IMR-90 (cell line): Measurements from ENCODE around the gene TMEM144. TPM values are rescaled to one million over a fixed set of nuclear protein-coding genes. Genes with fewer than 3 reads are reported as not detected.

ENCODE experiments used
- ATAC-seq: fragments of 200-7000 bp; cut with Tn5 transposase; 2 replicates; pipeline ENCODE4 v1.9.1; 2020; ENCODE audit warnings: low read depth, mild to moderate bottlenecking, moderate library complexity
- BruUV-seq: library from RNA; stranded (reverse); fragments of 400-500 nt; replicated peaks from 2 replicates; lab custom pipeline; 2021; lab: Mats Ljungman, UMichigan
- CTCF ChIA-PET: fragments of 300-600 bp; formaldehyde crosslinking; extraction: SDS; loops from one replicate; lab custom pipeline; 2021; ENCODE audit warnings: antibody characterized with exemption; lab: Yijun Ruan, JAX
- POLR2A ChIA-PET: fragments of 300-600 bp; sonication (Branson Sonifier 250); formaldehyde crosslinking; loops from one replicate; lab custom pipeline; 2022; ENCODE audit warnings: antibody characterized with exemption; ENCODE audit not compliant: unreplicated experiment; lab: Charles Lee
- DNase-seq: peaks from one replicate; pipeline ENCODE4 v3.0.0; 2013
- H2AFZ ChIP-seq: replicated peaks from 2 replicates; pipeline ENCODE3; 2013; ENCODE audit warnings: low read length, mild to moderate bottlenecking; ENCODE audit not compliant: poor library complexity
- H2AK5ac ChIP-seq: 2 replicates; pipeline ENCODE4 v1.6.1; 2013; ENCODE audit warnings: low read depth, low read length, inconsistent platforms
- H2AK9ac ChIP-seq: replicated peaks from 2 replicates; pipeline ENCODE3; 2013; ENCODE audit warnings: mild to moderate bottlenecking, low read depth, low read length, moderate library complexity; ENCODE audit not compliant: poor library complexity
- H2BK120ac ChIP-seq: 2 replicates; pipeline ENCODE4 v1.6.1; 2013; ENCODE audit warnings: low read depth, low read length, inconsistent platforms
- H2BK15ac ChIP-seq: 3 replicates; pipeline ENCODE4 v1.6.1; 2013; ENCODE audit warnings: low read depth, low read length, inconsistent platforms
- H2BK20ac ChIP-seq: 2 replicates; pipeline ENCODE4 v1.6.1; 2013; ENCODE audit warnings: low read depth, mild to moderate bottlenecking, inconsistent platforms, low read length, moderate library complexity
- H2BK5ac ChIP-seq: 2 replicates; pipeline ENCODE4 v1.6.1; 2013; ENCODE audit warnings: mild to moderate bottlenecking, low read depth, low read length, inconsistent platforms; ENCODE audit not compliant: poor library complexity, severe bottlenecking
- H3K14ac ChIP-seq: replicated peaks from 2 replicates; pipeline ENCODE4 v1.6.1; 2013; ENCODE audit warnings: low read depth, low read length, inconsistent platforms
- H3K18ac ChIP-seq: 2 replicates; pipeline ENCODE4 v1.6.1; 2013; ENCODE audit warnings: low read depth, low read length, control low read depth
- H3K23ac ChIP-seq: 2 replicates; pipeline ENCODE4 v1.6.1; 2013; ENCODE audit warnings: low read depth, low read length, inconsistent platforms
- H3K27ac ChIP-seq: 2 replicates; pipeline ENCODE4 v1.5.1; 2013; ENCODE audit warnings: mild to moderate bottlenecking, control low read depth, low read length; ENCODE audit not compliant: insufficient read depth
- H3K27me3 ChIP-seq: 2 replicates; pipeline ENCODE4 v1.6.1; 2013; ENCODE audit warnings: low read length; ENCODE audit not compliant: control insufficient read depth, insufficient read depth
- H3K36me3 ChIP-seq: 2 replicates; pipeline ENCODE4 v1.6.1; 2013; ENCODE audit warnings: low read length, mixed read lengths; ENCODE audit not compliant: control insufficient read depth, insufficient read depth
- H3K4ac ChIP-seq: 2 replicates; pipeline ENCODE4 v1.6.1; 2013; ENCODE audit warnings: low read depth, low read length, inconsistent platforms
- H3K4me1 ChIP-seq: 2 replicates; pipeline ENCODE4 v1.6.1; 2013; ENCODE audit warnings: low read length, mixed read lengths; ENCODE audit not compliant: control insufficient read depth, insufficient read depth
- H3K4me2 ChIP-seq: 2 replicates; pipeline ENCODE4 v1.6.1; 2013; ENCODE audit warnings: low read depth, mild to moderate bottlenecking, control low read depth, low read length, moderate library complexity
- H3K4me3 ChIP-seq: 2 replicates; pipeline ENCODE4 v1.5.1; 2013; ENCODE audit warnings: low read depth, mild to moderate bottlenecking, control low read depth, low read length, moderate library complexity; ENCODE audit not compliant: insufficient read depth
- H3K56ac ChIP-seq: 2 replicates; pipeline ENCODE4 v1.6.1; 2013; ENCODE audit warnings: low read length, inconsistent platforms; ENCODE audit not compliant: insufficient read depth; ENCODE audit errors: extremely low read depth
- H3K79me1 ChIP-seq, 2 experiments: 2 replicates each; pipeline ENCODE4 v1.6.1; 2013; ENCODE audit warnings: low read length in 2 of 2, inconsistent platforms in 1 of 2, low read depth in 1 of 2
- H3K9ac ChIP-seq: 2 replicates; pipeline ENCODE4 v1.6.1; 2013; ENCODE audit warnings: low read depth, low read length, control low read depth
- H3K9me1 ChIP-seq: 2 replicates; pipeline ENCODE4 v1.6.1; 2013; ENCODE audit warnings: low read length, inconsistent platforms; ENCODE audit not compliant: insufficient read depth
- H3K9me3 ChIP-seq: 2 replicates; pipeline ENCODE4 v1.6.1; 2013; ENCODE audit warnings: low read length; ENCODE audit not compliant: control insufficient read depth, insufficient read depth
- H4K20me1 ChIP-seq: 2 replicates; pipeline ENCODE4 v1.6.1; 2013; ENCODE audit warnings: low read length, inconsistent platforms; ENCODE audit not compliant: insufficient read depth
- H4K5ac ChIP-seq: 2 replicates; pipeline ENCODE4 v1.6.1; 2013; ENCODE audit warnings: mild to moderate bottlenecking, low read depth, low read length, control low read depth
- H4K8ac ChIP-seq, 2 experiments: 2 replicates each; pipeline ENCODE4 v1.6.1; 2013; ENCODE audit warnings: low read depth in 2 of 2, low read length in 2 of 2, control low read depth in 1 of 2, inconsistent platforms in 1 of 2
- H4K91ac ChIP-seq: 2 replicates; pipeline ENCODE4 v1.6.1; 2013; ENCODE audit warnings: low read depth, low read length, inconsistent platforms; ENCODE audit not compliant: insufficient read depth
- CEBPB ChIP-seq: IDR thresholded peaks from 2 replicates; pipeline ENCODE4 v1.6.1; 2012; ENCODE audit warnings: low read depth, low read length, improper control_type of control experiment
- CHD1 ChIP-seq: IDR thresholded peaks from 2 replicates; pipeline ENCODE4 v1.6.1; 2012; ENCODE audit warnings: low read depth, low read length, improper control_type of control experiment
- CTCF ChIP-seq: conservative IDR thresholded peaks from 2 replicates; pipeline ENCODE4 v1.5.1; 2012; ENCODE audit warnings: mild to moderate bottlenecking, low read depth, low read length, improper control_type of control experiment
- ELK1 ChIP-seq: fragments of 150-350 bp; IDR thresholded peaks from 2 replicates; pipeline ENCODE4 v1.6.1; 2016; ENCODE audit warnings: low read depth, mild to moderate bottlenecking, low read length, moderate library complexity, borderline replicate concordance
- FOS ChIP-seq: fragments of 150-350 bp; IDR thresholded peaks from 2 replicates; pipeline ENCODE4 v1.6.1; 2016; ENCODE audit warnings: low read depth, low read length
- MAFK ChIP-seq: IDR thresholded peaks from 2 replicates; pipeline ENCODE4 v1.6.1; 2012; ENCODE audit warnings: low read depth, low read length, improper control_type of control experiment
- NFE2L2 ChIP-seq: fragments of 150-350 bp; IDR thresholded peaks from 2 replicates; pipeline ENCODE4 v1.6.1; 2016; ENCODE audit warnings: low read depth, mild to moderate bottlenecking, low read length
- RCOR1 ChIP-seq: IDR thresholded peaks from 2 replicates; pipeline ENCODE4 v1.6.1; 2012; ENCODE audit warnings: mild to moderate bottlenecking, low read length, improper control_type of control experiment; ENCODE audit not compliant: insufficient replicate concordance
- RFX5 ChIP-seq: IDR thresholded peaks from 2 replicates; pipeline ENCODE4 v1.8.0; 2012; ENCODE audit warnings: low read depth, mild to moderate bottlenecking, low read length, moderate library complexity
- SMC3 ChIP-seq: fragments of 150-350 bp; IDR thresholded peaks from 2 replicates; pipeline ENCODE4 v1.6.1; 2016; ENCODE audit warnings: low read depth, mild to moderate bottlenecking, antibody characterized with exemption, low read length, moderate library complexity
- WGBS, 2 experiments: methylation state at CpG; one replicate each; pipeline versions ENCODE4 v1.1.5 to v1.1.7; 2013; ENCODE audit warnings: missing lambda C conversion rate in 2 of 2; ENCODE audit not compliant: insufficient read length in 1 of 2; ENCODE audit errors: extremely low coverage in 2 of 2; 5-methylcytosine and 5-hydroxymethylcytosine counted together
- dilution Hi-C: fragments of 300-500 bp; cut with HindIII; formaldehyde crosslinking; loops from one replicate; pipeline ENCODE4 v1.14.3; 2018; ENCODE audit warnings: low sequenced_read_pairs; ENCODE audit not compliant: unreplicated experiment
- in situ Hi-C: fragments of 300-500 bp; cut with MboI; formaldehyde crosslinking; loops from 3 replicates; pipeline ENCODE4 v1.14.3; 2019; ENCODE audit warnings: low sequenced_read_pairs, inconsistent platforms, mixed read lengths
- intact Hi-C: fragments of 100-400 bp; cut with micrococcal nuclease; formaldehyde crosslinking; loops from 2 replicates; pipeline ENCODE4 v1.10.0; 2022
- polyA plus RNA-seq, 3 experiments: library from polyadenylated mRNA; depleted of rRNA; stranded (reverse); fragments of >200 nt; gene quantifications; 2 replicates each; pipeline ENCODE4 v1.2.3, GENCODE V29; 2012; ENCODE audit warnings: low replicate concordance in 1 of 3
- total RNA-seq: library from RNA; depleted of rRNA; stranded (reverse); fragments of >200 nt; gene quantifications from 2 replicates; pipeline ENCODE4 v1.2.3, GENCODE V29; 2012

TMEM144 gene
- total and polyA plus RNA-seq, 2 of the 4 experiments (the other 2 are of a cell fraction): 0.58 to 2.2 TPM

- Histone ChIP-seq H3K4me3 (no peak overlapping the region), H3K14ac (no peak overlapping the region), H2BK15ac (no peak overlapping the region), H2BK5ac (no peak overlapping the region), H3K4me2 (no peak overlapping the region), H3K23ac (no peak overlapping the region), H2AK9ac (no peak overlapping the region), H4K5ac (no peak overlapping the region), H3K56ac (no peak overlapping the region), H2AFZ (no peak overlapping the region), H3K27me3 (no peaks in the 10 kb centered on the region; the same call in 1 of the 2 replicates), H3K4me1 (peaks cover 3% of the 10 kb centered on the region; the same call in 1 of the 2 replicates), H3K4ac (no peak overlapping the region), H4K20me1 (no peaks in the 10 kb centered on the region), H3K9me1 (no peaks in the 10 kb centered on the region), H3K9me3 (no peaks in the 10 kb centered on the region), H2BK20ac (no peak overlapping the region), H3K36me3 (no peaks in the 10 kb centered on the region), H2AK5ac (no peak overlapping the region), H3K9ac (no peak overlapping the region), H3K79me1 (no peaks in the 10 kb centered on the region), H4K8ac (no peak overlapping the region), H3K27ac (no peak overlapping the region), H2BK120ac (no peak overlapping the region), H3K18ac (no peak overlapping the region), H4K91ac (no peak overlapping the region)
- in situ Hi-C loops: loop anchor here (25.0 kb wide), 1 partner anchor 967 kb away; the partner anchor contains the start of gene GRIA2
- dilution Hi-C loops: loop anchor here (25.0 kb wide), 1 partner anchor 167 kb away; no protein-coding TSS in a partner anchor
- POLR2A ChIA-PET: no interaction called here
- BruUV-seq: no TSS peak
- DNase-seq (no peak), ATAC-seq (no peak)
- intact Hi-C loops: no loop called here
- CTCF ChIA-PET: no interaction called here
- no CpG with 5 or more reads among the region's 3 CpGs for WGBS, 2 experiments
- TF ChIP-seq CHD1: no peak
- TF ChIP-seq CTCF: no peak
- TF ChIP-seq NFE2L2: no peak
- TF ChIP-seq ELK1: no peak
- TF ChIP-seq CEBPB: no peak
- TF ChIP-seq RCOR1: no peak
- TF ChIP-seq FOS: no peak
- TF ChIP-seq MAFK: no peak
- TF ChIP-seq SMC3: no peak
- TF ChIP-seq RFX5: no peak
These were observed 30.8 kb upstream of the TMEM144 start for GRCh38 chr4:158179465-158179864.
